Adrenal gland (tissue), 5 donors: ENCODE measurements around the gene PIP4K2B.

Experiments used
- POLR2A ChIP-seq, 2 donors: fragments of 450-650 bp; IDR thresholded peaks; one replicate each; pipeline ENCODE4 v1.6.1; 2017; ENCODE audit warnings: antibody characterized with exemption in 2 of 2, mild to moderate bottlenecking in 2 of 2, moderate library complexity in 1 of 2
- TF ChIP-seq, protein P1 (sequence below), 6 experiments: fragments of 450-650 bp in 4 of 6; fragments of 200-600 bp in 2 of 6; sonication (generic) in 1 of 6; IDR thresholded peaks; 1 replicate in 5 of 6; 2 replicates in 1 of 6; pipeline versions ENCODE4 v1.5.1 to v1.8.0; 2016 to 2021; ENCODE audit warnings: antibody characterized with exemption in 6 of 6, mild to moderate bottlenecking in 2 of 6, moderate library complexity in 1 of 6
- donor health status: DM: no; HTN: no; CAD: no.

DNA sequence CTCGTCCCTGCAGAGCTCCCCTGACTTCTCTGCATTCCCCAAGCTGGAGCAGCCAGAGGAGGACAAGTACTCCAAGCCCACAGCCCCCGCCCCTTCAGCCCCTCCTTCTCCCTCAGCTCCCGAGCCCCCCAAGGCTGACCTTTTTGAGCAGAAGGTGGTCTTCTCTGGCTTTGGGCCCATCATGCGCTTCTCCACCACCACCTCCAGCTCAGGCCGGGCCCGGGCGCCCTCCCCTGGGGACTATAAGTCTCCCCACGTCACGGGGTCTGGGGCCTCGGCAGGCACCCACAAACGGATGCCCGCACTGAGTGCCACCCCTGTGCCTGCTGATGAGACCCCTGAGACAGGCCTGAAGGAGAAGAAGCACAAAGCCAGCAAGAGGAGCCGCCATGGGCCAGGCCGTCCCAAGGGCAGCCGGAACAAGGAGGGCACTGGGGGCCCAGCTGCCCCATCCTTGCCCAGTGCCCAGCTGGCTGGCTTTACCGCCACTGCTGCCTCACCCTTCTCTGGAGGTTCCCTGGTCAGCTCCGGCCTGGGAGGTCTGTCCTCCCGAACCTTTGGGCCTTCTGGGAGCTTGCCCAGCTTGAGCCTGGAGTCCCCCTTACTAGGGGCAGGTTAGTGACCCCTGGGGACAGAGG, 82.9 kb downstream of the PIP4K2B start:
- TF ChIP-seq, protein P1, sequence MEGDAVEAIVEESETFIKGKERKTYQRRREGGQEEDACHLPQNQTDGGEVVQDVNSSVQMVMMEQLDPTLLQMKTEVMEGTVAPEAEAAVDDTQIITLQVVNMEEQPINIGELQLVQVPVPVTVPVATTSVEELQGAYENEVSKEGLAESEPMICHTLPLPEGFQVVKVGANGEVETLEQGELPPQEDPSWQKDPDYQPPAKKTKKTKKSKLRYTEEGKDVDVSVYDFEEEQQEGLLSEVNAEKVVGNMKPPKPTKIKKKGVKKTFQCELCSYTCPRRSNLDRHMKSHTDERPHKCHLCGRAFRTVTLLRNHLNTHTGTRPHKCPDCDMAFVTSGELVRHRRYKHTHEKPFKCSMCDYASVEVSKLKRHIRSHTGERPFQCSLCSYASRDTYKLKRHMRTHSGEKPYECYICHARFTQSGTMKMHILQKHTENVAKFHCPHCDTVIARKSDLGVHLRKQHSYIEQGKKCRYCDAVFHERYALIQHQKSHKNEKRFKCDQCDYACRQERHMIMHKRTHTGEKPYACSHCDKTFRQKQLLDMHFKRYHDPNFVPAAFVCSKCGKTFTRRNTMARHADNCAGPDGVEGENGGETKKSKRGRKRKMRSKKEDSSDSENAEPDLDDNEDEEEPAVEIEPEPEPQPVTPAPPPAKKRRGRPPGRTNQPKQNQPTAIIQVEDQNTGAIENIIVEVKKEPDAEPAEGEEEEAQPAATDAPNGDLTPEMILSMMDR (IDR thresholded peaks at IDR 0.05), result no peak
- TF ChIP-seq POLR2A (IDR thresholded peaks at IDR 0.05), result no peak
